Glutamatergic neuron (in vitro differentiated cells): ENCODE results near the gene MRPL53. TPM values are rescaled to one million over a fixed set of nuclear protein-coding genes. Genes with fewer than 3 reads are reported as not detected.

Experiments used
- DNase-seq: peaks from one replicate; pipeline ENCODE4 v3.0.0; 2022
- H3K27ac Mint-ChIP-seq: one replicate; pipeline ENCODE4 v1.8.0; 2020; ENCODE audit warnings: mild to moderate bottlenecking, mixed read lengths, inconsistent platforms; ENCODE audit not compliant: unreplicated experiment
- H3K27me3 Mint-ChIP-seq: one replicate; pipeline ENCODE4 v1.8.0; 2020; ENCODE audit warnings: mild to moderate bottlenecking, moderate library complexity, mixed read lengths, inconsistent platforms; ENCODE audit not compliant: unreplicated experiment
- H3K36me3 Mint-ChIP-seq: one replicate; pipeline ENCODE4 v1.8.0; 2020; ENCODE audit warnings: mild to moderate bottlenecking, mixed read lengths, inconsistent platforms; ENCODE audit not compliant: unreplicated experiment
- H3K4me1 Mint-ChIP-seq: one replicate; pipeline ENCODE4 v1.8.0; 2020; ENCODE audit warnings: mild to moderate bottlenecking, low read depth, mixed read lengths, inconsistent platforms; ENCODE audit not compliant: unreplicated experiment
- H3K4me3 Mint-ChIP-seq: one replicate; pipeline ENCODE4 v1.8.0; 2020; ENCODE audit warnings: mild to moderate bottlenecking, mixed read lengths, inconsistent platforms; ENCODE audit not compliant: unreplicated experiment
- H3K9me3 Mint-ChIP-seq: one replicate; pipeline ENCODE4 v1.8.0; 2020; ENCODE audit warnings: mild to moderate bottlenecking, moderate library complexity, mixed read lengths, inconsistent platforms; ENCODE audit not compliant: unreplicated experiment
- CTCF ChIP-seq: fragments of 200-600 bp; sonication (generic); IDR thresholded peaks from one replicate; pipeline ENCODE4 v1.5.0; 2021; ENCODE audit not compliant: partially characterized antibody, unreplicated experiment
- long read RNA-seq: library from polyadenylated mRNA; unstranded; transcript quantifications from one replicate; pipeline ENCODE4 v2.0.0, GENCODE V29; 2020; ENCODE audit not compliant: unreplicated experiment
- total RNA-seq: library from RNA; stranded (reverse); fragmentation: NEBNext Ultra II Directional; extraction: Animal tissue kit (Norgen Biotek cat#: 25700); gene quantifications from one replicate; pipeline ENCODE4 v1.2.1, GENCODE V29; 2021; ENCODE audit not compliant: unreplicated experiment

Gene MRPL53
- 63.9 TPM for total RNA-seq
- long read RNA-seq, transcript MRPL53-201 (3 exons, 1,162 nt) = major isoform, 25 of 28 reads
- long read RNA-seq, partial matches to known transcripts = 0 of 28 reads
- long read RNA-seq, other reads (novel, unspliced or antisense) = 1 of 28 reads

DNA sequence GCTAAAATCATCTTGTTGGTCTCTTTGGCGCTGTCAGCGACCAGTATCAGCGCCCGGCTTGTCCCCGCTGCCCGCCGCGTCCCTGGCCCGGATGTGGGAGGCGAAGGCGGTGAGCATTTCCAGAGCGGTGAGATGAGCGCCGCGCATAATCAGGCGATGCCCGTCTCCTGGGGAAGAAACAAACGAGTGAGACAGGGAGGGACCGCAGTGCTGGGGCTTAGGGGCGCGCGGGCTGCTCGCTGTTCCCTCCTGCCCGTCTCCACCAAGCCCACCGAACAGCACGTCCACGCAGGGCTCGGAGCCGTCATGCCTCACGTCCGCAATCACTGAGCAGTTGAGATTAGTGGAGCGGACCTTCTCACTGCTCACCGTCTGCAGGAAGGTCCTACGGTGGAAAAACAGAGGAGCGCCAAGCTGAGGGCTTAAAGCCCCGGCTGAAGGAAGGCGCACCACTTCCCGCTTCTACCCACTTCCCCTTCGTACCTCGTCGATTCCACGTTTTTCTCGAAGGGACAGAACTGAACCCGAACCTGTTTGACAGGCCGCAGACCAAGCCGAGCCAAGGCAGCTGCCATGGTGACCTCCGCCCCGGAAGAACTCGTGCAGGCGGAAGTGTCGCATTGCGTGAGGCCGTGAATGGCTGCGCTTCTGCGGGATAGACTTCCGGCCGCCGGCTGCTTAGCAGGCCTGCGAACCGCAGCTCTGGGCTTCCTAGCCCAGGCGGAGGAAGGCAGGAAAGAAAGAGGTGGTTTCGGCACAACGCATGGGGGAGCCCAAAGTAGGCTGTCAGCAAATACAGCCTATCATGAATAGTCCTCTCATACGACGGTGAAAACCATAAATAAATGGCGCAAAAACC, at the start of gene MRPL53:
Gene MRPL53, minus strand, starts transcription at position 595 of the 859 bp plus-strand sequence. Its CDS starts 20 bp downstream, at position 575.
- no peak for TF ChIP-seq CTCF
- Mint-ChIP-seq H3K27me3 (peaks cover 21% of the 10 kb centered on the region), H3K36me3 (no peaks in the 10 kb centered on the region), H3K4me1 (no peaks in the 10 kb centered on the region), H3K4me3 (peak within 1 kb of the TSS; percentile 97), H3K9me3 (peaks cover 18% of the 10 kb centered on the region), H3K27ac (peak within 1 kb of the TSS; percentile 98)
- DNase-seq = peak; percentile 98

DNA sequence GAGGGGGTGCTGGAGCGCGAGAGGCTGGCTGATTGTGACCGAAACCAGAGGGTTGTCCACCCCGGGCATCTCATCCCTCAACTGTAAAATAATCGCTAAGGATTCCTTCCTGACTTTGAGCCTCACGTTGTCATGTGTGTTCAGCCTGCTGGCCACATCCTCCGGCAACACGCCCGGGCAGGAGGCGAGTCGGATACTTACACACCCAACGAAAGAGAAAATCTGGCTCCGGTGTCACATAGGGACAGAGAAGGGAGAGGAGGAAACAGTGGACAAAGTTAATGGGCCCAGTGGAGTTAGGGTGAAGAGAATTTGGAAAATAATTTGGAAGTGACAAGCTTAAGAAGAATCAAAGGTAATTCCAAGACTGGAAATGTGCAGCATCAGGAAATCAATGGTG, 44.2 kb upstream of the MRPL53 start:
- Mint-ChIP-seq H3K4me3 (peak overlapping the region; percentile 53), H3K36me3 (peaks cover 8% of the 10 kb centered on the region), H3K27me3 (peaks cover 27% of the 10 kb centered on the region), H3K9me3 (peaks cover 11% of the 10 kb centered on the region), H3K27ac (no peak overlapping the region), H3K4me1 (peaks cover 4% of the 10 kb centered on the region)
- TF ChIP-seq CTCF = no peak
- peak; percentile 11 for DNase-seq

- peak; percentile 78 for DNase-seq
- Mint-ChIP-seq H3K27me3 (peaks cover 27% of the 10 kb centered on the region), H3K27ac (no peak overlapping the region), H3K4me1 (peaks cover 6% of the 10 kb centered on the region), H3K4me3 (peak overlapping the region; percentile 53), H3K36me3 (peaks cover 8% of the 10 kb centered on the region), H3K9me3 (peaks cover 13% of the 10 kb centered on the region)
- no peak for TF ChIP-seq CTCF
Measured at GRCh38 chr2:74515981-74516633, 43.6 kb upstream of the MRPL53 start.

DNA sequence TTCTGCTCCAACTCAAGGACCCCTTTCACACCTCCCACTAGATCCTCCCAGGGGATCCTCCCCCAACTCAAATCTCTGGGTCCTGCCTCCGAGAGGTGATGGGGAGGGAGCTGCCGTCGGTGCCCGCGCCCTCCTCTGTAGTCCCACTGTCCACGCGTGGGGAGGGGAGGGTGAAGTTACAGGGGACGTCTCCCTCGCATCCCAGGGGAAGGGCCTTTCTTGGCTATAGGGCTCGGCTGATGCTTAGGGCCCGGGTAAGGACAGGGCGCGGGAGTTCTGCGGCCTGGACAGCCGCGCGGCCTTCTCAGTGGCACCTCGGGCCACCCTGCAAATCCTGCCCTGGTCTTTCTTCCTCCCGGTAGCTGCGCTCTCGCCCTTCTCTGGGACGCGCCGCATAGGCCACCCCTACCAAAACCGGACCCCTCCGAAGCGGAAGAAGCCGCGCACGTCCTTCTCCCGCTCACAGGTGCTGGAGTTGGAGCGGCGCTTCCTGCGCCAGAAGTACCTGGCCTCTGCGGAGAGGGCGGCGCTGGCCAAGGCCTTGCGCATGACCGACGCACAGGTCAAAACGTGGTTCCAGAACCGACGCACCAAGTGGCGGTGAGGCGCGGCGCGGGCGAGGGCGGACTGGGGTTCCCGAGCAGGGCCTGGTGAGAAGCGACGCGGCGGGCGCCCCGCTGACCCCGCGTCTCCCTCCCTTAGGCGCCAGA, 42.9 kb upstream of the MRPL53 start:
- Mint-ChIP-seq H3K9me3 (peaks cover 13% of the 10 kb centered on the region), H3K4me3 (peak overlapping the region; percentile 76), H3K36me3 (peaks cover 8% of the 10 kb centered on the region), H3K27ac (no peak overlapping the region), H3K27me3 (peaks cover 28% of the 10 kb centered on the region), H3K4me1 (peaks cover 6% of the 10 kb centered on the region)
- no peak for DNase-seq
- no peak for TF ChIP-seq CTCF
